ENCODE results near the gene FOXRED1. TPM values are rescaled to one million over a fixed set of nuclear protein-coding genes. Genes with fewer than 3 reads are reported as not detected.

The FOXRED1 gene
- total RNA-seq (2021) = 40.4 and 43.2 TPM in 2 replicates
- Bru-seq, nascent RNA = percentile 72 among the genes with signal in this experiment
- percentile 80 among the genes with signal in this experiment for BruChase-seq, experiment 1, labeled RNA remaining after a 2-hour chase
- BruChase-seq, experiment 2, labeled RNA remaining after a 6-hour chase = percentile 87 among the genes with signal in this experiment
- long read RNA-seq, transcript FOXRED1-201 (11 exons, 1,970 nt) = major isoform, 64 of 134 reads
- long read RNA-seq, partial matches to known transcripts = 0 of 134 reads
- long read RNA-seq, other reads (novel, unspliced or antisense) = 70 of 134 reads

- Histone ChIP-seq H3F3A (ENCODE audit: insufficient read depth, low read depth) (no peaks in the 10 kb centered on the region), H2AFZ (peak within 1 kb of the TSS; percentile 97), H3K4me3 (peak within 1 kb of the TSS; percentile 95), H3K4me2 (peak within 1 kb of the TSS; percentile 97), H3K36me3 (ENCODE audit: low read depth) (peaks cover 43% of the 10 kb centered on the region), H3K27me3 (ENCODE audit: insufficient read depth, low read depth) (no peaks in the 10 kb centered on the region), H3K4me1 (replicated peaks; ENCODE audit: insufficient read depth) (peaks cover 18% of the 10 kb centered on the region), H4K20me1 (ENCODE audit: insufficient read depth) (0 out of 2 replicates have a peak, but pooled peaks cover 4% of the 10 kb centered on the region), H3K27ac (peak within 1 kb of the TSS; percentile 63), H3K9me2 (ENCODE audit: insufficient read depth) (no peaks in the 10 kb centered on the region), H3K9me3 (ENCODE audit: insufficient read depth, low read depth) (no peaks in the 10 kb centered on the region), H3K79me2 (ENCODE audit: low read depth) (peaks cover 44% of the 10 kb centered on the region)
- CTCF ChIA-PET = no interaction called here
- intact Hi-C loops (cut with micrococcal nuclease; ENCODE audit: unreplicated experiment) = loop anchor here (1.0 to 10.0 kb wide), 3 partner anchors 14 to 344 kb away; partner anchors contain the start of genes FAM118B, RPUSD4 and TIRAP
- no peak for TF ChIP-seq EZH2 (IDR thresholded peaks at IDR 0.05; ENCODE audit: low read depth)
- TF ChIP-seq, protein P1, sequence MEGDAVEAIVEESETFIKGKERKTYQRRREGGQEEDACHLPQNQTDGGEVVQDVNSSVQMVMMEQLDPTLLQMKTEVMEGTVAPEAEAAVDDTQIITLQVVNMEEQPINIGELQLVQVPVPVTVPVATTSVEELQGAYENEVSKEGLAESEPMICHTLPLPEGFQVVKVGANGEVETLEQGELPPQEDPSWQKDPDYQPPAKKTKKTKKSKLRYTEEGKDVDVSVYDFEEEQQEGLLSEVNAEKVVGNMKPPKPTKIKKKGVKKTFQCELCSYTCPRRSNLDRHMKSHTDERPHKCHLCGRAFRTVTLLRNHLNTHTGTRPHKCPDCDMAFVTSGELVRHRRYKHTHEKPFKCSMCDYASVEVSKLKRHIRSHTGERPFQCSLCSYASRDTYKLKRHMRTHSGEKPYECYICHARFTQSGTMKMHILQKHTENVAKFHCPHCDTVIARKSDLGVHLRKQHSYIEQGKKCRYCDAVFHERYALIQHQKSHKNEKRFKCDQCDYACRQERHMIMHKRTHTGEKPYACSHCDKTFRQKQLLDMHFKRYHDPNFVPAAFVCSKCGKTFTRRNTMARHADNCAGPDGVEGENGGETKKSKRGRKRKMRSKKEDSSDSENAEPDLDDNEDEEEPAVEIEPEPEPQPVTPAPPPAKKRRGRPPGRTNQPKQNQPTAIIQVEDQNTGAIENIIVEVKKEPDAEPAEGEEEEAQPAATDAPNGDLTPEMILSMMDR (conservative IDR thresholded peaks at IDR 0.05) = no peak
- DNase-seq = peak; percentile 97 to 99
- TSS peak; percentile 73 for BruUV-seq (replicated peaks)
- POLR2A ChIA-PET (ENCODE audit: unreplicated experiment) = no interaction called here
These were observed at the start of gene FOXRED1, which contains the start of gene SRPRA for GRCh38 chr11:126268708-126269579. TSS of gene FOXRED1 (plus strand) at chr11:126269154. CDS start at chr11:126269207, 53 bp downstream. TSS of gene SRPRA (minus strand) at chr11:126268895. CDS start at chr11:126268804, 91 bp downstream.

- no peak for DNase-seq
- Histone ChIP-seq H3K9me2 (ENCODE audit: insufficient read depth) (no peaks in the 10 kb centered on the region), H3K27ac (no peak overlapping the region), H2AFZ (no peak overlapping the region), H3K27me3 (ENCODE audit: insufficient read depth, low read depth) (no peaks in the 10 kb centered on the region), H4K20me1 (ENCODE audit: insufficient read depth) (no peaks in the 10 kb centered on the region), H3K4me1 (replicated peaks; ENCODE audit: insufficient read depth) (no peaks in the 10 kb centered on the region), H3K36me3 (ENCODE audit: low read depth) (no peaks in the 10 kb centered on the region), H3K4me3 (no peak overlapping the region), H3K4me2 (no peak overlapping the region), H3K79me2 (ENCODE audit: low read depth) (peaks cover 30% of the 10 kb centered on the region; the same call in 1 of the 2 replicates), H3K9me3 (ENCODE audit: insufficient read depth, low read depth) (no peaks in the 10 kb centered on the region), H3F3A (ENCODE audit: insufficient read depth, low read depth) (0 out of 2 replicates have a peak, but pooled peaks cover 7% of the 10 kb centered on the region)
- ChIA-PET POLR2A (ENCODE audit: unreplicated experiment) (no interaction called here), CTCF (no interaction called here)
- intact Hi-C loops (cut with micrococcal nuclease; ENCODE audit: unreplicated experiment) = no loop called here
- no peak for TF ChIP-seq EZH2 (IDR thresholded peaks at IDR 0.05; ENCODE audit: low read depth)
- TF ChIP-seq, protein P1 (conservative IDR thresholded peaks at IDR 0.05) = no peak
- no TSS peak for BruUV-seq (replicated peaks)
These were observed 49.4 kb upstream of the FOXRED1 start for GRCh38 chr11:126219547-126219946.

- H3K4me2 ChIP-seq = no peak overlapping the region
- no peaks in the 10 kb centered on the region for H4K20me1 ChIP-seq (ENCODE audit: insufficient read depth)
- no peak overlapping the region for H3K27ac ChIP-seq
- no peaks in the 10 kb centered on the region for H3K36me3 ChIP-seq (ENCODE audit: low read depth)
- no peak for DNase-seq
- H3K4me3 ChIP-seq = no peak overlapping the region
- H3K9me3 ChIP-seq (ENCODE audit: insufficient read depth, low read depth) = no peaks in the 10 kb centered on the region
- POLR2A ChIA-PET (ENCODE audit: unreplicated experiment) = no interaction called here
- CTCF ChIA-PET = no interaction called here
- H3K27me3 ChIP-seq (ENCODE audit: insufficient read depth, low read depth) = no peaks in the 10 kb centered on the region
- intact Hi-C loops (cut with micrococcal nuclease; ENCODE audit: unreplicated experiment) = no loop called here
- BruUV-seq (replicated peaks) = no TSS peak
- no peaks in the 10 kb centered on the region for H3K9me2 ChIP-seq (ENCODE audit: insufficient read depth)
- no peaks in the 10 kb centered on the region for H3K4me1 ChIP-seq (replicated peaks; ENCODE audit: insufficient read depth)
- H3F3A ChIP-seq (ENCODE audit: insufficient read depth, low read depth) = no peaks in the 10 kb centered on the region
- no peak for TF ChIP-seq EZH2 (IDR thresholded peaks at IDR 0.05; ENCODE audit: low read depth)
- TF ChIP-seq, protein P1 (conservative IDR thresholded peaks at IDR 0.05) = no peak
- H2AFZ ChIP-seq = no peak overlapping the region
- H3K79me2 ChIP-seq (ENCODE audit: low read depth) = 0 out of 2 replicates have a peak, but pooled peaks cover 9% of the 10 kb centered on the region
These were observed 44.2 kb upstream of the FOXRED1 start for GRCh38 chr11:126224647-126225294.

Data from PC-9 (cell line).